Coronary artery (tissue), 2 donors: ENCODE data around the gene SEH1L.

Experiments used
- DNase-seq: peaks from one replicate; pipeline ENCODE4 v3.0.0-alpha.2; 2017; ENCODE audit warnings: low spot score
- H3K27ac ChIP-seq, 2 donors: fragments of 200-600 bp; sonication (generic); one replicate each; pipeline ENCODE4 v1.5.1; 2016 to 2019
- H3K4me3 ChIP-seq: fragments of 200-600 bp; sonication (generic); 2 replicates; pipeline ENCODE4 v1.5.1; 2016; ENCODE audit warnings: mild to moderate bottlenecking, moderate library complexity
- CTCF ChIP-seq: fragments of 200-600 bp; sonication (generic); IDR thresholded peaks from one replicate; pipeline ENCODE4 v1.5.1; 2019; ENCODE audit warnings: antibody characterized with exemption

Gene SEH1L

GRCh38 chr18:13005289-13005688 is 57.5 kb downstream of the SEH1L start:
- no peak for TF ChIP-seq CTCF
- DNase-seq = no peak
- H3K27ac ChIP-seq = no peak overlapping the region
- no peak overlapping the region for H3K4me3 ChIP-seq

GRCh38 chr18:13006531-13007247 is 58.9 kb downstream of the SEH1L start:
- no peak overlapping the region for H3K27ac ChIP-seq
- TF ChIP-seq CTCF = no peak
- DNase-seq = no peak
- H3K4me3 ChIP-seq = no peak overlapping the region

- DNase-seq = no peak
- no peak overlapping the region for H3K4me3 ChIP-seq
- H3K27ac ChIP-seq = no peak overlapping the region
- no peak for TF ChIP-seq CTCF
Observed at GRCh38 chr18:13007248-13007560, 59.4 kb downstream of the SEH1L start.

GRCh38 chr18:13011719-13012118 is 63.9 kb downstream of the SEH1L start:
- no peak for DNase-seq
- TF ChIP-seq CTCF = no peak

GRCh38 chr18:13014232-13014631 is 66.4 kb downstream of the SEH1L start:
- no peak overlapping the region for H3K4me3 ChIP-seq
- TF ChIP-seq CTCF = no peak
- H3K27ac ChIP-seq = no peak overlapping the region
- DNase-seq = no peak

More at GRCh38 chr18:13011719-13012118, 63.9 kb downstream of the SEH1L start:
- Histone ChIP-seq H3K4me3 (no peak overlapping the region), H3K27ac (no peak overlapping the region)

- Histone ChIP-seq H3K27ac (no peak overlapping the region), H3K4me3 (no peak overlapping the region)
- no peak for TF ChIP-seq CTCF
- no peak for DNase-seq
Observed at GRCh38 chr18:13014818-13015217, 67.0 kb downstream of the SEH1L start.

- no peak overlapping the region for H3K27ac ChIP-seq
- no peak for DNase-seq
- TF ChIP-seq CTCF = no peak
- no peak overlapping the region for H3K4me3 ChIP-seq
Observed at GRCh38 chr18:13017247-13017875, 69.5 kb downstream of the SEH1L start.
